ENCODE measurements around the gene PDGFC. TPM values are rescaled to one million over a fixed set of nuclear protein-coding genes. Genes with fewer than 3 reads are reported as not detected.
A peak's percentile ranks its signal among the peaks of the same experiment; 100 is the strongest.

PDGFC gene
- total RNA-seq, 1 donor from 2014 or later: 38.1 TPM

GRCh38 chr4:156754832-156755570 lies 216.6 kb downstream of the PDGFC start:
- DNase-seq (ENCODE audit: low read depth in 2 of 2): no peak

DNA sequence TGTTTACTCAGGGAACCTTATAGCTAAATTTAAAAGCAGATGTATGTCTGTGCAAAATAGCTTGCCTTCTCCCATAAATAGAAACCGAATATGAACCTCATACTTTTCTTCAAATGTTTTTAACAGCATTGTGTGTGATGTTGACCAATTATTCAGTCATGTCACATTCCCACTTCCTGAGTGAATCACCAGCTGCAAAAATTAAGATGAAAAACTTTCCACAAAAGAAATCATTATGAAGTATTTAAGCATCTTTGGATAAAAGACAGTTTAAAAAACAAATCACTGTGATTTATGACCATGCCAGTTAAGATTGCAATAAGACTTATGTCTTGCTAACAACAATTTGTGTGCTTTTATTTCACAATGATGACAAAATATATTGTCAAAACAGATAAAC lies 220.1 kb downstream of the PDGFC start:
- DNase-seq (ENCODE audit: low read depth in 2 of 2): peak; percentile 39 to 80

- DNase-seq (ENCODE audit: low read depth in 2 of 2): no peak
These were observed 221.9 kb downstream of the PDGFC start for GRCh38 chr4:156749426-156750403.

- no peak for DNase-seq (ENCODE audit: low read depth in 2 of 2)
These were observed 225.5 kb downstream of the PDGFC start for GRCh38 chr4:156746111-156746510.

- no peak for DNase-seq (ENCODE audit: low read depth in 2 of 2)
These were observed 232.8 kb downstream of the PDGFC start for GRCh38 chr4:156738766-156739165.

- DNase-seq (ENCODE audit: low read depth in 2 of 2): peak in 1 of 2 donors; percentile 3
These were observed 236.4 kb downstream of the PDGFC start for GRCh38 chr4:156734965-156735895.

DNA sequence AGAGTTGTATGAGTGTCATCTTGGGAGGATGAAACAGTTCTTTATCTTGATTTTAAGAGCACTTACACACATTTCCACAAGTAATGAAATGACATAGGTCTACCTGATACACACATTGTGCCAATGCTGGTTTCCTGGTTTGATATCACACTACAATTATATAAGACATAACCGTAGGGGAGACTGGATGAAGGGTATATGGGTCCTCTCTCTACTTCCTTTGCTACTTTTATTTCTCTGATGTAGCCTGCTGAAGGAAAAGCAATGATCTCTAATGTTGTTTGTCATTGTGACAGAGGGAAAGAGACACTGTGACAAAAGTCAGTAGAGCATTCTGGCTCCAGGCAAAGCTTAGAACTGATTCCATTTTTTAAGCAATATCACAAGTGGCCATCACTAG lies 238.0 kb downstream of the PDGFC start:
- no peak for DNase-seq (ENCODE audit: low read depth in 2 of 2)

DNA sequence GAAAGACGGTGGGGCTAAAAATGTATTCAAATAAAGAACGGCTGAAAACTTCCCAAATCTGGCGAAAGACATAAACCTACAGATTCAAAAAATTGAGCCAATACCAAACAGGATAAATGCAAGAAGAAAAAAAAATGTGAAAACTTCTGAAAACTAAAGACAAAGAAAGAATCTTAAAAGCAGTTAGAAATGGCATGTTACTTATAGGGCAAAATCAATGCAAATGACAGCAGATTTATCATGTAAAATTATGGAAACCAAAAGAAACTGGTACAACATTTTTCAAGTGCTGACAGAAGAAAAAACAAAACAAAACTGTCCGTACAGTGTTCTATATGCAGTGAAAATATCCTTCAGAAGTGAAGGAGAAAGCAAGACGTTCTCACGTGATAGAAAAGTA lies 239.0 kb downstream of the PDGFC start:
- DNase-seq (ENCODE audit: low read depth in 2 of 2): peak in 1 of 2 donors; percentile 5

- DNase-seq (ENCODE audit: low read depth in 2 of 2): no peak
These were observed 242.2 kb downstream of the PDGFC start for GRCh38 chr4:156729416-156729815.

GRCh38 chr4:156725257-156725656 lies 246.3 kb downstream of the PDGFC start:
- DNase-seq (ENCODE audit: low read depth in 2 of 2): no peak

DNA sequence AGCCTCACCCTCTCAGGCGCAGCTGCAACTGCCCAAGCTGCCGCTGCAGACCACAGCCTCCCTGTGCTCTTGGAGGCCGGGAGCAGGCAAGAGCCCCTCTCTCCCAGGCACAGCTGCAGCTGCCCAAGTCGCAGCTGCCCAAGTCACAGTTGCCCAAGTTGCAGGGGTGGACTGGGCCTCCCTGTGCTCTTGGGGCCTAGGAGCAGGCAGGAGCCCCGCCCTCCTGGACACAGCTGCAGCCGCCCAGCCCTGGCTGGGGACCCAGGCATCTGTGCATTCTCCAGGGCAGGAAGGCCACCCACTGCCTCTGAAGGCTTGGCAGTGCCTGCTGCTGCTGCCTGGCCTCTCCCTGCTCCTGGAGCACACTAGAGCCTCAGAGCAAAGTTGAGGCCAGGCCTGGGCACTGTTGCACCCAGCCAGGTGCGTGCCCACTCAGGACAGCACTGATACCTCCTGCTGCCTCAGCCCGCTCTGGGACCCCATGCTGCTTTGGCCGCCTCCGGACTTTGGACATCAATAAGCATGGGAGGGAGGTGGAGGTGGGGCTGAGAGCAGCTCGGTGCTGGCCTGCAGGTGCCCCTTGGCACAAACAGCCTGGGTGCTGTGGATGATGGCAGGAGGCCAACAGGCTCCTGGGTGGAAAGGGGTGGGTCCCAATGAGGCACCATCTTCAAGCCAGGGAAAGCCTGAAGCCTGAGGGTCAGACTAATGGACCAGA lies 247.5 kb downstream of the PDGFC start:
- no peak for DNase-seq (ENCODE audit: low read depth in 2 of 2)

DNA sequence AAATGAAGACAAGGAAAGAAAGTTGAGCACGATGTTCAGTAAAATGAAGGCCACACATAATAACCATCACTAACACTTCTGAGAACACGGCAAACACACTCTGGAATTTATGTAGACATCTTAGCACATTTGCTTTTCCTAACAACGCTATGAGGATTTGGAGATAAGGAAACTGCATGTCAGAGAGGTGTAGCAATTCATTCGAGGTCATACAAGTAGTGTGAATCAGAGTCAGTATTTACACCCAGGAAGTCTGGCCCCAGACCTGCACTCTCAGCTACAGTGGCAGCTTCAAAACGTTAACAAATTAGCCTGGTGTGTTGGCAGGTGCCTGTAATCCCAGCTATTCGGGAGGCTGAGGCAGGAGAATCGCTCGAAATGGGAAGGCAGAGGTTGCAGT lies 253.4 kb downstream of the PDGFC start:
- DNase-seq (ENCODE audit: low read depth in 2 of 2): no peak

DNA sequence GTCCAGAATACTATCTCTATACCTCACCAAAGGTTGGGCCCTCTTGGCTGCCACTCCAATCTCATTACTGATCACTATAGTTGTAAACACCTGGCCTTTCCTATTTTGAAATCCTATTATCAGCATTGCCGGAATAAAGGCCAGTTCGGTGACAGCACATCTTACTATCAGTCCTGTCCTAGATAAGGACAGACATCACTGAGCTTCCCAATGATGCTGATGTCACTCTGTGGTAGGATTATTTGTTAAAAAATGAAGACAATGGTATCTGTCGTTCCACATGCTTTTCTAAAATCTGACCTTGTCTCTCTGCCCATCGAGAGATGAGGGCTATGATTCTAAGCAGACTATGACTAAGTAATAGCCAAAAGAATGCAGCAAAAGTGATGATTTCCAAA lies 260.4 kb downstream of the PDGFC start:
- DNase-seq (ENCODE audit: low read depth in 2 of 2): no peak

Other genes starting within 250 kb of the PDGFC start
- 9.6 and 29.4 TPM in 2 replicates for gene GLRB, start 104.4 kb upstream of the PDGFC start, total RNA-seq
- gene GRIA2, start 248.9 kb upstream of the PDGFC start, total RNA-seq: under 0.01 TPM in 1 of 2 replicates, not detected in the other